GM12878 (cell line): ENCODE data around the gene NPEPPS. TPM values are rescaled to one million over a fixed set of nuclear protein-coding genes. Genes with fewer than 3 reads are reported as not detected.

Experiments
- ATAC-seq: fragments of 200-7000 bp; cut with Tn5 transposase; 3 replicates; pipeline ENCODE4 v1.9.1; 2020; ENCODE audit warnings: mild to moderate bottlenecking, moderate library complexity
- BruUV-seq: library from RNA; stranded (reverse); fragments of 400-500 nt; replicated peaks from 2 replicates; lab custom pipeline; 2021; lab: Mats Ljungman, UMichigan
- CTCF ChIA-PET: fragments of 300-600 bp; sonication (Branson Sonifier 250); formaldehyde crosslinking; extraction: SDS; loops from one replicate; lab custom pipeline; 2021; ENCODE audit warnings: inconsistent platforms; lab: Yijun Ruan, JAX
- POLR2A ChIA-PET: fragments of 350-600 bp; formaldehyde crosslinking; extraction: SDS; loops from one replicate; lab custom pipeline; 2021; ENCODE audit warnings: inconsistent platforms; lab: Charles Lee
- RAD21 ChIA-PET: fragments of 300-600 bp; sonication (Branson Sonifier 250); formaldehyde crosslinking; loops from one replicate; lab custom pipeline; 2023; ENCODE audit warnings: antibody characterized with exemption; ENCODE audit not compliant: unreplicated experiment; lab: Charles Lee
- SMC1A ChIA-PET: fragments of 300-600 bp; sonication (Branson Sonifier 250); formaldehyde crosslinking; loops from one replicate; lab custom pipeline; 2023; ENCODE audit not compliant: unreplicated experiment, uncharacterized antibody; lab: Charles Lee
- DNase-seq: peaks from one replicate; pipeline ENCODE4 v3.0.0-alpha.2; 2011; ENCODE audit warnings: low read depth, low spot score
- FAIRE-seq: peaks from 3 replicates; lab custom pipeline; 2011; peaks lifted over from hg19 to GRCh38; lab: Jason Lieb, UNC
- H2AFZ ChIP-seq: 2 replicates; pipeline ENCODE4 v1.6.0; 2011; ENCODE audit warnings: low read depth, low read length, control low read depth; ENCODE audit not compliant: control insufficient read depth
- H3K27ac ChIP-seq: 2 replicates; pipeline ENCODE4 v1.5.1; 2011; ENCODE audit warnings: control low read depth; ENCODE audit not compliant: control insufficient read depth, insufficient read depth
- H3K27me3 ChIP-seq, 2 experiments: replicated peaks in 1 of 2; 2 replicates each; pipeline versions ENCODE4 v1.6.0 to v1.6.1; 2011; ENCODE audit warnings: low read length in 1 of 2; ENCODE audit not compliant: control insufficient read depth in 2 of 2, insufficient read depth in 2 of 2
- H3K36me3 ChIP-seq, 2 experiments: 2 replicates each; pipeline ENCODE4 v1.5.1; 2011; ENCODE audit warnings: low read length in 1 of 2; ENCODE audit not compliant: control insufficient read depth in 2 of 2, insufficient read depth in 2 of 2
- H3K4me1 ChIP-seq: 2 replicates; pipeline ENCODE4 v1.6.1; 2011; ENCODE audit warnings: mild to moderate bottlenecking, low read length, moderate library complexity, mixed read lengths; ENCODE audit not compliant: control insufficient read depth, insufficient read depth
- H3K4me2 ChIP-seq: 2 replicates; pipeline ENCODE4 v1.6.0; 2011; ENCODE audit warnings: control low read depth; ENCODE audit not compliant: control insufficient read depth, insufficient read depth
- H3K4me3 ChIP-seq: fragments of 200-600 bp; sonication (generic); 2 replicates; pipeline ENCODE4 v1.5.1; 2016
- H3K79me2 ChIP-seq: 2 replicates; pipeline ENCODE4 v1.6.0; 2011; ENCODE audit warnings: low read length; ENCODE audit not compliant: control insufficient read depth, insufficient read depth
- H3K9ac ChIP-seq: 2 replicates; pipeline ENCODE4 v1.8.0; 2011; ENCODE audit warnings: low read length, control low read depth, mixed read lengths; ENCODE audit not compliant: control insufficient read depth, insufficient read depth
- H3K9me3 ChIP-seq: replicated peaks from 3 replicates; pipeline ENCODE4 v1.5.1; 2011; ENCODE audit warnings: mild to moderate bottlenecking, low read length; ENCODE audit not compliant: control insufficient read depth, insufficient read depth
- H4K20me1 ChIP-seq: 2 replicates; pipeline ENCODE4 v1.6.0; 2011; ENCODE audit not compliant: control insufficient read depth, insufficient read depth
- BMI1 ChIP-seq: fragments of 450-650 bp; IDR thresholded peaks from 2 replicates; pipeline ENCODE4 v1.6.1; 2016; ENCODE audit warnings: mild to moderate bottlenecking, moderate library complexity, borderline replicate concordance
- CREB1 ChIP-seq: IDR thresholded peaks from 2 replicates; pipeline ENCODE4 v1.6.1; 2012; ENCODE audit warnings: low read depth, mild to moderate bottlenecking, inconsistent platforms
- EGR1 ChIP-seq, 2 experiments: IDR thresholded peaks; 1 replicate in 1 of 2; 2 replicates in 1 of 2; pipeline ENCODE4 v1.6.1; 2011 to 2012; ENCODE audit warnings: low read depth in 2 of 2, low read length in 2 of 2, borderline replicate concordance in 1 of 2, mild to moderate bottlenecking in 1 of 2, moderate library complexity in 1 of 2
- ESRRA ChIP-seq: IDR thresholded peaks from 2 replicates; pipeline ENCODE4 v1.6.1; 2012; ENCODE audit warnings: mild to moderate bottlenecking, low read length, improper control_type of control experiment
- HSF1 ChIP-seq: fragments of 150-350 bp; IDR thresholded peaks from 2 replicates; pipeline ENCODE4 v1.6.1; 2014; ENCODE audit warnings: mild to moderate bottlenecking, low read depth, low read length
- MXI1 ChIP-seq: fragments of 150-350 bp; IDR thresholded peaks from 2 replicates; pipeline ENCODE4 v1.6.1; 2011; ENCODE audit warnings: low read depth, mild to moderate bottlenecking, inconsistent platforms, low read length, improper control_type of control experiment
- NRF1 ChIP-seq: conservative IDR thresholded peaks from 2 replicates; pipeline ENCODE4 v1.6.1; 2011; ENCODE audit warnings: mild to moderate bottlenecking, low read depth, low read length, improper control_type of control experiment
- SIN3A ChIP-seq: IDR thresholded peaks from 2 replicates; pipeline ENCODE4 v1.6.1; 2012; ENCODE audit warnings: low read depth, low read length, improper control_type of control experiment
- USF1 ChIP-seq: IDR thresholded peaks from 2 replicates; pipeline ENCODE4 v1.6.1; 2011; ENCODE audit warnings: borderline replicate concordance, low read depth, mild to moderate bottlenecking, moderate library complexity, mixed read lengths, low read length; ENCODE audit not compliant: insufficient read depth; ENCODE audit errors: extremely low read length
- WGBS: methylation state at CpG from one replicate; pipeline ENCODE4 v1.1.6; 2016; ENCODE audit warnings: low lambda C conversion rate; ENCODE audit not compliant: insufficient replicate concordance, insufficient coverage; ENCODE audit errors: missing lambda C conversion rate; 5-methylcytosine and 5-hydroxymethylcytosine counted together
- in situ Hi-C: fragments of 300-500 bp; cut with MboI; formaldehyde crosslinking; loops from 9 replicates; pipeline ENCODE4 v1.14.3; 2018; ENCODE audit warnings: mixed read lengths
- intact Hi-C: fragments of 100-400 bp; cut with micrococcal nuclease; formaldehyde crosslinking; loops from one replicate; pipeline ENCODE4 v1.14.2; 2022; ENCODE audit not compliant: unreplicated experiment
- polyA plus RNA-seq, 11 experiments: library from polyadenylated mRNA; depleted of rRNA in 4 of 11; unstranded in 6 of 11; stranded (reverse) in 5 of 11; fragments of >200 nt; fragmentation: Nextera tagmentation in 4 of 11; fragmentation: Illumina TruSeq in 1 of 11; extraction: Ambion mirVana in 4 of 11; extraction: Trizol in 1 of 11; gene quantifications; 1 replicate in 1 of 11; 2 replicates in 10 of 11; pipeline versions ENCODE4 v1.2.1 to v1.2.3, GENCODE V29; 2011 to 2016; ENCODE audit warnings: inconsistent platforms in 2 of 11, missing spikeins in 2 of 11, low read depth in 1 of 11
- total RNA-seq, 4 experiments: library from RNA; depleted of rRNA in 3 of 4; stranded (reverse); fragments of >200 nt in 3 of 4; fragmentation: Illumina TruSeq in 1 of 4; extraction: Trizol in 1 of 4; gene quantifications; 2 replicates each; pipeline versions ENCODE4 v1.2.1 to v1.2.3, GENCODE V29; 2013 to 2021
- TF ChIP-seq, protein P1 (sequence below): fragments of 450-650 bp; IDR thresholded peaks from 2 replicates; pipeline ENCODE4 v1.6.1; 2018; ENCODE audit warnings: mild to moderate bottlenecking, low read depth, moderate library complexity; ENCODE audit not compliant: partially characterized antibody

Gene NPEPPS
- total and polyA plus RNA-seq, 10 of the 15 experiments (the other 5 are each of a cell fraction or from before 2014, with no cell fraction given): 25.8 to 214 (median 64.6) TPM

DNA sequence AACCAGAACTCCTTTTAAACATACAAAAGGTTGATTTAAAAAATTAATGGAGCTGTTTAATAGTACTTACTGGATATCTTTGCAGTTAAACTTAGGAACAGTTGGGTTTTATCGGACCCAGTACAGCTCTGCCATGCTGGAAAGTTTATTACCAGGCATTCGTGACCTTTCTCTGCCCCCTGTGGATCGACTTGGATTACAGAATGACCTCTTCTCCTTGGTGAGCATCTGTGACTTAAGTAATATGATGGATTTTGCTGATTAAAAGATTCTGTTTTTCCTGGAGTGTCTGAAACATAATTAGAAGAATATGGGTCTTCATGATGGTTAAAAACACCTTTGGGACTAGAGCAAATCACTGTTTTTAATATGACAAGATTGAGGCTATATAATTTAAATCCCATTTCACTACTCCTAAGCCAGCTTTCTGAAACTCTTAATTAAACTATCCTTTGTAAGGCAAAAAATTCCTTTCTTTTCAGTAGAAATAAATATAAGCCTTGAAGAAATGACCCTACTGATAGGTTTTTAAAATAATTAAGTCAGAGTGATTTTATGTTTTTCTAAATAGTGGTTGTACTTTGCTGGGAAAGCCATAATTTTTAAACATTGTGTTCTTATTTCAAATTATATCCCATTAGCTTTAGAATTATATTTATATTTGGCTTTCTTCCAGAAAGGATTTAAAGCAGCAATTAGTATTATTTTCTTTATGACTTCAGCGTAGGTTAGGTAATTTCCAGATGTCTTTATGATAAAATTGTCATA is 73.1 kb downstream of the NPEPPS start (continued):
- TF ChIP-seq, protein P1, sequence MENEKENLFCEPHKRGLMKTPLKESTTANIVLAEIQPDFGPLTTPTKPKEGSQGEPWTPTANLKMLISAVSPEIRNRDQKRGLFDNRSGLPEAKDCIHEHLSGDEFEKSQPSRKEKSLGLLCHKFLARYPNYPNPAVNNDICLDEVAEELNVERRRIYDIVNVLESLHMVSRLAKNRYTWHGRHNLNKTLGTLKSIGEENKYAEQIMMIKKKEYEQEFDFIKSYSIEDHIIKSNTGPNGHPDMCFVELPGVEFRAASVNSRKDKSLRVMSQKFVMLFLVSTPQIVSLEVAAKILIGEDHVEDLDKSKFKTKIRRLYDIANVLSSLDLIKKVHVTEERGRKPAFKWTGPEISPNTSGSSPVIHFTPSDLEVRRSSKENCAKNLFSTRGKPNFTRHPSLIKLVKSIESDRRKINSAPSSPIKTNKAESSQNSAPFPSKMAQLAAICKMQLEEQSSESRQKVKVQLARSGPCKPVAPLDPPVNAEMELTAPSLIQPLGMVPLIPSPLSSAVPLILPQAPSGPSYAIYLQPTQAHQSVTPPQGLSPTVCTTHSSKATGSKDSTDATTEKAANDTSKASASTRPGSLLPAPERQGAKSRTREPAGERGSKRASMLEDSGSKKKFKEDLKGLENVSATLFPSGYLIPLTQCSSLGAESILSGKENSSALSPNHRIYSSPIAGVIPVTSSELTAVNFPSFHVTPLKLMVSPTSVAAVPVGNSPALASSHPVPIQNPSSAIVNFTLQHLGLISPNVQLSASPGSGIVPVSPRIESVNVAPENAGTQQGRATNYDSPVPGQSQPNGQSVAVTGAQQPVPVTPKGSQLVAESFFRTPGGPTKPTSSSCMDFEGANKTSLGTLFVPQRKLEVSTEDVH: no peak
- no peak for TF ChIP-seq SIN3A
- TF ChIP-seq MXI1: no peak

DNA sequence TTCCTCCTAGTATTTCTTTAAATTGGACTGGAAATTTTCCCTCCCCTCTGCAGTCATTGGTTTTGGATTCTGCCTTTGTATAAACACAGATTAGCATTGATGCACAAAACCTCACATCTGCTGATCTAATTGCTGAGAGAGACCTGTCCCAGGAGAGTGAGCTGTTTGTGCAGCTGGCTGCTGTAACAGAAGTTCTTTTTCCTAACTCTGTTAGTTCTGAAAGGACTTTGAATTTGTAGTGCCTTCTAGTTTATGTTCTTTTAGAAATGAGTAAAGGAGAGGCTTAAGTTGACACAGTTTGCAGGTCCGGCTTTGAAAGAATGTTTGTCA is 73.7 kb downstream of the NPEPPS start:
- POLR2A ChIA-PET: interaction anchor here (1.1 kb wide), 1 partner anchor 12 kb away, joined by 3 read pairs; no protein-coding TSS in a partner anchor
- intact Hi-C loops: no loop called here
- no peak overlapping the region for H3K27ac ChIP-seq
- in situ Hi-C loops: no loop called here
- H3K79me2 ChIP-seq: no peaks in the 10 kb centered on the region
- DNase-seq (no peak), FAIRE-seq (no peak), ATAC-seq (no peak)
- H3K4me1 ChIP-seq: no peaks in the 10 kb centered on the region
- H3K4me2 ChIP-seq: no peak overlapping the region
- CTCF ChIA-PET: interaction anchor here (1.2 to 4.9 kb wide), 3 partner anchors 9 to 11 kb away, joined by 3 to 22 read pairs (median 3); no protein-coding TSS in a partner anchor
- no peak overlapping the region for H3K9ac ChIP-seq
- no TSS peak for BruUV-seq
- peaks cover 2 to 31% of the 10 kb centered on the region in 2 experiments for H3K36me3 ChIP-seq
- no peak overlapping the region for H3K4me3 ChIP-seq
- 43% methylated on average over 1 of the region's 1 CpG for WGBS
- no peaks in the 10 kb centered on the region for H4K20me1 ChIP-seq
- H3K27me3 ChIP-seq: no peaks in the 10 kb centered on the region; a peak in 1 of 4 replicates
- no peaks in the 10 kb centered on the region for H3K9me3 ChIP-seq
- SMC1A ChIA-PET: interaction anchor here (1.8 kb wide), 1 partner anchor 11 kb away, joined by 10 read pairs; no protein-coding TSS in a partner anchor
- RAD21 ChIA-PET: interaction anchor here (0.7 kb wide), 1 partner anchor 8 kb away, joined by 3 read pairs; no protein-coding TSS in a partner anchor
- no peak overlapping the region for H2AFZ ChIP-seq
- no peak for TF ChIP-seq NRF1
- no peak for TF ChIP-seq EGR1 (IDR thresholded peaks at IDR 0.05; ENCODE audit: borderline replicate concordance in 1 of 2, low read depth in 2 of 2, low read length in 2 of 2)
- no peak for TF ChIP-seq CREB1
- no peak for TF ChIP-seq ESRRA
- TF ChIP-seq USF1: no peak
- TF ChIP-seq HSF1: no peak
- TF ChIP-seq BMI1: no peak
